ENCODE data around the gene PNLDC1. TPM values are rescaled to one million over a fixed set of nuclear protein-coding genes. Genes with fewer than 3 reads are reported as not detected.
A peak's percentile ranks its signal among the peaks of the same experiment; 100 is the strongest.

PNLDC1 gene
- total and polyA plus RNA-seq, 9 of the 15 experiments (the other 6 are each of a cell fraction or from before 2014, with no cell fraction given), result 0.12 TPM; not detected in 8

- in situ Hi-C loops (cut with MboI) (no loop called here), intact Hi-C loops (cut with micrococcal nuclease) (no loop called here)
- Histone ChIP-seq H3K9ac (ENCODE audit: insufficient read depth in 1 of 2, low read depth in 2 of 2, low read length in 2 of 2) (peak overlapping the region in 1 of 2 experiments; percentile 18; a peak in 2 of 4 replicates), H3K27ac (ENCODE audit: extremely low read depth, low read depth, low read length) (no peak overlapping the region), H3K4me2 (ENCODE audit: insufficient read depth, low read length) (no peak overlapping the region), H3K4me3 (no peak overlapping the region), H3K79me2 (ENCODE audit: control insufficient read depth, insufficient read depth, low read length) (no peaks in the 10 kb centered on the region), H4K20me1 (replicated peaks; ENCODE audit: control insufficient read depth, insufficient read depth, low read length) (peaks cover 3% of the 10 kb centered on the region; the same call in 1 of the 2 replicates), H3K36me3 (ENCODE audit: control insufficient read depth, insufficient read depth, low read length) (no peaks in the 10 kb centered on the region), H3K4me1 (replicated peaks in 1 of 2; ENCODE audit: control insufficient read depth in 2 of 2, insufficient read depth in 2 of 2, low read length in 2 of 2) (peaks cover 0 to 5% of the 10 kb centered on the region in 2 experiments; a peak in 2 of 5 replicates), H2AFZ (ENCODE audit: low read depth, low read length) (no peak overlapping the region), H3K27me3 (ENCODE audit: control insufficient read depth in 2 of 2, insufficient read depth in 2 of 2, low read length in 2 of 2) (peaks cover 72 to 75% of the 10 kb centered on the region in 2 experiments), H3K9me1 (ENCODE audit: control insufficient read depth, insufficient read depth, low read length) (peaks cover 4% of the 10 kb centered on the region), H3K9me3 (replicated peaks; ENCODE audit: control insufficient read depth, insufficient read depth, low read depth, low read length) (no peaks in the 10 kb centered on the region)
- ATAC-seq (peak; percentile 29), DNase-seq (ENCODE audit: extremely low read depth in 1 of 4, low spot score in 3 of 4) (no peak), FAIRE-seq (no peak)
- BruUV-seq (replicated peaks), result no TSS peak
- POLR2A ChIA-PET, result interaction anchor here (0.5 to 1.4 kb wide), 6 partner anchors 8 to 679 kb away, joined by 3 to 5 read pairs (median 3); no protein-coding TSS in a partner anchor
- 3% methylated on average over 28 of the region's 28 CpGs for WGBS (ENCODE audit: insufficient coverage, low coverage, missing lambda C conversion rate)
- CTCF ChIA-PET (ENCODE audit: low intra/inter-chr PET ratio), result no interaction called here
- TF ChIP-seq TEAD4 (IDR thresholded peaks at IDR 0.05; ENCODE audit: low read length), result no peak
- TF ChIP-seq TEAD4 (CRISPR knock-in tag; IDR thresholded peaks at IDR 0.05; ENCODE audit: borderline replicate concordance), result no peak
- TF ChIP-seq PKNOX1 (IDR thresholded peaks at IDR 0.05), result peak; percentile 67
- TF ChIP-seq NR2F6 (CRISPR knock-in tag; IDR thresholded peaks at IDR 0.05), result peak; percentile 57; the same call in 1 of the 2 replicates
- TF ChIP-seq RBFOX2 (IDR thresholded peaks at IDR 0.05; ENCODE audit: low read depth, low read length), result no peak
- TF ChIP-seq ESRRA (IDR thresholded peaks at IDR 0.05; ENCODE audit: borderline replicate concordance, low read depth), result 0 out of 2 replicates have a peak, but pooled peaks have one; percentile 20
- TF ChIP-seq ZBTB9 (CRISPR knock-in tag; IDR thresholded peaks at IDR 0.05), result peak; percentile 33; the same call in 1 of the 2 replicates
- TF ChIP-seq TFAP4 (CRISPR knock-in tag; IDR thresholded peaks at IDR 0.05; ENCODE audit: borderline replicate concordance), result no peak
These were observed 20.0 kb downstream of the PNLDC1 start for GRCh38 chr6:159819932-159820640.
